CD14-positive monocyte (primary cell): ENCODE data around the gene AQP11. TPM values are rescaled to one million over a fixed set of nuclear protein-coding genes. Genes with fewer than 3 reads are reported as not detected.

Experiments used
- DNase-seq, 3 donors: peaks; one replicate each; pipeline ENCODE4 v3.0.0-alpha.2; 2011 to 2022
- H2AFZ ChIP-seq: 2 replicates; pipeline ENCODE4 v1.6.0; 2012; ENCODE audit warnings: mild to moderate bottlenecking, low read depth, low read length, inconsistent platforms; ENCODE audit not compliant: insufficient read depth, poor library complexity, severe bottlenecking
- H3K27ac ChIP-seq, 2 donors: 1 replicate in 1 of 2; 2 replicates in 1 of 2; pipeline ENCODE4 v1.5.1; 2012 to 2013; ENCODE audit warnings: low read length in 2 of 2, control low read depth in 1 of 2, inconsistent platforms in 1 of 2, low read depth in 1 of 2, mild to moderate bottlenecking in 1 of 2
- H3K27me3 ChIP-seq, 2 donors: one replicate each; pipeline versions ENCODE4 v1.6.0 to v1.6.1; 2011 to 2013; ENCODE audit warnings: low read length in 2 of 2; ENCODE audit not compliant: control insufficient read depth in 2 of 2, insufficient read depth in 2 of 2
- H3K36me3 ChIP-seq, 2 donors: replicated peaks in 1 of 2; 1 replicate in 1 of 2; 2 replicates in 1 of 2; pipeline versions ENCODE4 v1.5.1 to v1.6.1; 2012 to 2013; ENCODE audit warnings: low read length in 2 of 2, control low read depth in 1 of 2, inconsistent platforms in 1 of 2, mild to moderate bottlenecking in 1 of 2; ENCODE audit not compliant: insufficient read depth in 2 of 2, control insufficient read depth in 1 of 2
- H3K4me1 ChIP-seq, 2 donors: 1 replicate in 1 of 2; 2 replicates in 1 of 2; pipeline versions ENCODE4 v1.5.1 to v1.6.1; 2012 to 2013; ENCODE audit warnings: low read length in 2 of 2, control low read depth in 1 of 2, inconsistent platforms in 1 of 2, mild to moderate bottlenecking in 1 of 2, moderate library complexity in 1 of 2; ENCODE audit not compliant: insufficient read depth in 2 of 2, control insufficient read depth in 1 of 2
- H3K4me2 ChIP-seq: replicated peaks from 2 replicates; pipeline ENCODE3; 2012; ENCODE audit warnings: low read length, moderate library complexity, mild to moderate bottlenecking; ENCODE audit not compliant: poor library complexity, severe bottlenecking; ENCODE audit errors: extremely low read depth
- H3K4me3 ChIP-seq, 3 experiments: fragments of 200-600 bp in 1 of 3; sonication (generic) in 1 of 3; replicated peaks in 1 of 3; 1 replicate in 2 of 3; 2 replicates in 1 of 3; pipeline ENCODE4 v1.5.1; 2011 to 2013; ENCODE audit warnings: low read length in 3 of 3, mild to moderate bottlenecking in 3 of 3, control low read depth in 2 of 3, low read depth in 2 of 3, inconsistent platforms in 1 of 3, moderate library complexity in 1 of 3
- H3K79me2 ChIP-seq: 2 replicates; pipeline ENCODE4 v1.6.0; 2012; ENCODE audit warnings: mild to moderate bottlenecking, control low read depth, inconsistent platforms, low read length, moderate library complexity; ENCODE audit not compliant: insufficient read depth
- H3K9ac ChIP-seq: 2 replicates; pipeline ENCODE4 v1.6.0; 2017; ENCODE audit warnings: low read length, mild to moderate bottlenecking; ENCODE audit not compliant: insufficient read depth, poor library complexity, severe bottlenecking
- H3K9me3 ChIP-seq, 2 donors: replicated peaks in 1 of 2; 1 replicate in 1 of 2; 2 replicates in 1 of 2; pipeline versions ENCODE4 v1.5.1 to v1.6.1; 2012 to 2013; ENCODE audit warnings: low read length in 2 of 2, control low read depth in 1 of 2; ENCODE audit not compliant: control insufficient read depth in 1 of 2, insufficient read depth in 1 of 2
- H4K20me1 ChIP-seq: 2 replicates; pipeline ENCODE4 v1.6.0; 2012; ENCODE audit warnings: mild to moderate bottlenecking, low read length, control low read depth, moderate library complexity; ENCODE audit not compliant: insufficient read depth
- H3K27ac Mint-ChIP-seq, 7 donors: one replicate each; pipeline ENCODE4 v1.8.0; 2020; ENCODE audit warnings: mild to moderate bottlenecking in 7 of 7, mixed read lengths in 7 of 7, moderate library complexity in 6 of 7, inconsistent platforms in 2 of 7
- H3K27me3 Mint-ChIP-seq, 3 donors: one replicate each; pipeline ENCODE4 v1.8.0; 2021 to 2022; ENCODE audit warnings: low read depth in 3 of 3, mild to moderate bottlenecking in 3 of 3, mixed read lengths in 3 of 3, moderate library complexity in 3 of 3, inconsistent platforms in 1 of 3
- H3K36me3 Mint-ChIP-seq, 2 donors: one replicate each; pipeline ENCODE4 v1.8.0; 2020; ENCODE audit warnings: mixed read lengths in 2 of 2, inconsistent platforms in 1 of 2, mild to moderate bottlenecking in 1 of 2
- H3K4me1 Mint-ChIP-seq: one replicate; pipeline ENCODE4 v1.8.0; 2020; ENCODE audit warnings: mild to moderate bottlenecking, mixed read lengths
- H3K4me3 Mint-ChIP-seq, 2 donors: one replicate each; pipeline ENCODE4 v1.8.0; 2020; ENCODE audit warnings: mild to moderate bottlenecking in 2 of 2, mixed read lengths in 2 of 2, moderate library complexity in 1 of 2
- H3K9me3 Mint-ChIP-seq, 7 donors: one replicate each; pipeline ENCODE4 v1.8.0; 2020 to 2022; ENCODE audit warnings: mixed read lengths in 7 of 7, mild to moderate bottlenecking in 6 of 7, moderate library complexity in 6 of 7, inconsistent platforms in 2 of 7
- CTCF ChIP-seq: fragments of 200-600 bp; IDR thresholded peaks from one replicate; pipeline ENCODE4 v1.8.0; 2022; ENCODE audit warnings: antibody characterized with exemption, mild to moderate bottlenecking
- WGBS: methylation state at CpG from one replicate; pipeline ENCODE4 v1.1.5; 2013; ENCODE audit warnings: missing lambda C conversion rate; ENCODE audit not compliant: insufficient coverage; 5-methylcytosine and 5-hydroxymethylcytosine counted together
- intact Hi-C, 2 donors: fragments of 100-400 bp; cut with micrococcal nuclease; formaldehyde crosslinking; loops; one replicate each; pipeline versions ENCODE4 v1.15.0 to v1.15.1; 2023
- polyA plus RNA-seq, 3 donors: library from polyadenylated mRNA; depleted of rRNA in 1 of 3; unstranded in 2 of 3; stranded (reverse) in 1 of 3; fragments of 300-500 nt in 2 of 3; fragments of >200 nt in 1 of 3; fragmentation: Illumina TruSeq in 2 of 3; gene quantifications; 1 replicate in 2 of 3; 2 replicates in 1 of 3; pipeline ENCODE4 v1.2.3, GENCODE V29; 2012 to 2021

AQP11 gene
- polyA plus RNA-seq, 3 donors, result 0.16 to 0.18 TPM; not detected in 1

- peaks cover under 1% of the 10 kb centered on the region for H3K4me1 Mint-ChIP-seq
- DNase-seq, result no peak
- no peak for TF ChIP-seq CTCF
- Histone ChIP-seq H3K9me3 (peaks cover 0 to 8% of the 10 kb centered on the region in 2 donors), H2AFZ (no peak overlapping the region), H3K9ac (no peak overlapping the region), H3K4me1 (no peaks in the 10 kb centered on the region), H3K27me3 (no peaks in the 10 kb centered on the region), H3K79me2 (no peaks in the 10 kb centered on the region), H3K36me3 (no peaks in the 10 kb centered on the region), H3K4me3 (no peak overlapping the region), H3K27ac (no peak overlapping the region), H3K4me2 (no peak overlapping the region), H4K20me1 (no peaks in the 10 kb centered on the region)
- no peak overlapping the region for H3K4me3 Mint-ChIP-seq
- WGBS, result 57% methylated on average over 3 of the region's 5 CpGs
- no peaks in the 10 kb centered on the region for H3K36me3 Mint-ChIP-seq
- intact Hi-C loops, result no loop called here
- no peaks in the 10 kb centered on the region for H3K27me3 Mint-ChIP-seq
- peaks cover 0 to 3% (median 0%) of the 10 kb centered on the region in 7 donors for H3K9me3 Mint-ChIP-seq
- H3K27ac Mint-ChIP-seq, result no peak overlapping the region
These were observed 32.2 kb upstream of the AQP11 start for GRCh38 chr11:77557553-77557952.

DNA sequence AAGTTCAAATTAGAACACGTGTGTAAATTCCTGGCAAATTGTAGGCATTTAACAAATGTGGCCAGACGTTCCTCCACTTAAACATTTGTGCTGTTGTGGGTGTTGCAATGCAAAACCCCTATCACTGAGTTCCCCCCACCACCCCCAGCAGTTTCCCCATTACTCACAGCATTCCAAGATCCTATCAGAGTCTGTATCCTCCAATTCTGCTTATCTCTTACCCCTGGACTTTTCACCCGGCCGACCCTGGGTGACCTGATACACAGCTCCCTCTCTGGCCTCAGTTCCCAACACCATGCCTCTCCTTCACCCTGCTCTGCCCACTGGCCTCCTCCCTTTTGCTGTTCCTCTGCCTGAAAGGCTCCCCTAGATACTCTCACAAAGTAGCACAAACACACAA is 31.4 kb upstream of the AQP11 start:
- Histone ChIP-seq H3K36me3 (no peaks in the 10 kb centered on the region), H3K79me2 (no peaks in the 10 kb centered on the region), H3K4me3 (no peak overlapping the region), H3K4me2 (no peak overlapping the region), H2AFZ (no peak overlapping the region), H3K27ac (no peak overlapping the region), H3K4me1 (no peaks in the 10 kb centered on the region), H3K9ac (no peak overlapping the region), H3K9me3 (peaks cover 0 to 8% of the 10 kb centered on the region in 2 donors), H3K27me3 (no peaks in the 10 kb centered on the region), H4K20me1 (no peaks in the 10 kb centered on the region)
- Mint-ChIP-seq H3K4me3 (no peak overlapping the region), H3K9me3 (peaks cover 0 to 3% (median 0%) of the 10 kb centered on the region in 7 donors), H3K27ac (no peak overlapping the region), H3K36me3 (no peaks in the 10 kb centered on the region), H3K4me1 (peaks cover 1% of the 10 kb centered on the region), H3K27me3 (no peaks in the 10 kb centered on the region)
- no peak for DNase-seq
- intact Hi-C loops, result no loop called here
- TF ChIP-seq CTCF, result no peak
- 84% methylated on average over 2 of the region's 4 CpGs for WGBS
